GM18526 (cell line): ENCODE results near the gene CYB5RL.

ENCODE experiments used
- POLR2A ChIP-seq: IDR thresholded peaks from 3 replicates; pipeline ENCODE4 v1.6.1; 2011; ENCODE audit not compliant: insufficient read length; ENCODE audit errors: extremely low read depth

CYB5RL gene

DNA sequence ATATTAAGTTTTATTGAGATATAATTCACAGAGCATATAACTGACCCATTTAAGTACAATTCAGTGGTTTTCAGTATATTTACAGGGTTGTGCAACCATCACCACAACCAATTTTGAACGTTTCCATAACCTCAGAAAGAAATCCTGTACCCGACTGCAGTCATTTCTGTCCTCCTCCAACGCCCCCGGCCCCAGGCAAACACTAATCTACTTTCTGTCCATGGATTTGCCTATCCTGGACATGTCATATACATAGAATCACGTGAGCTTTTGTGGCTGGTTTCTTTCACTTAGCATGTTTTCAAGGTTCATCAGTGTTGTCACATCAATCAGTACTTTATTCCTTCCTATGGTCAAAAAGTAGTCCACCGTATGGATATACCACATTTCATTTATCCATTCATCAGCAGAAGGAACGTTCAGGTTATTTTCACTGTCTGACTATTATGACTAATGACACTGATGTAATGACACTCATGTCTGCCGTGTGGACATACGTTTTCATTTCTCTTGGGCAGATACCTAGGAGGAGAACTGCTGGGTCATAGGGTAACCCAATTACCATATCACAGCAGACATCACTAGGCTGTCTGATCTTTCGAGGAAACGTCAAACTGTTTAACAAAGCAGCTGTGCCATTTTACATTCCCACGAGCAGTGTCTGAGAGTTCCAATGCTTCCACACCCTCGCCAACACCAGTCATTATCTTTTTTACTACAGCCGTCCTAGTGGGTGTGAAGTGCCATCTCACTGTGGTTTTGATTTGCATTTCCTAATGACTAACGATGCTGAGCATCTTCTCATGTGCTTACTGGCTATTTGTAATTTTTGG is 30.9 kb upstream of the CYB5RL start:
- no peak for TF ChIP-seq POLR2A

DNA sequence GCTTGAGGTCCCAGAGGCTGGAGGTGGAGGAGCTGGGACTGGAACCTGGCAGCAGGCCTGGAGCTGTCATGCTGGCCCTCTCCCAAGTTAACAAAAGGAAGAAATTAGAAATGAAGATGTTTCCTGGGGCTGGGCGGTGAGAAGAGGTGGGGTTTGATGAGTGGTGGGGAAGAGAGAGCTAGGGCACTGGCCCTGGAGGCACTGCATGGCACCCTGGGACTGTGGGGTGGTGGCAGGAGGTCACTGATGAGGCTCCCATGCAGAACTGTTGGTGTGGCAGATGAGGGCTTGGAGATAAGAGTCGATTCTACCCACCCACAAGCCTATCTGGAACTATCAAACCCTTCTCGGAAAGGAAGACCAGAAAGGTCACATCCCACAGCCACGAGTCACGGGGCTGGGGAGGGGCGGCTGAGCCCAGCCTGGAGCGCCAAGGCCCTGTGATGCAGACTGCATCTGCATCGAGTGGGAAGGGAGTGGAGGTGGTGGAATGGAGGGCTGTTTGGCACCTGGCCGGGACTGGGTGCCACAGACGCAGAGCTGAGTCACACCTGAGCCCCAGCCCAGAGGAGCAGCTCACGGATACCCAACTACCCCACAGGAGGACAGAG is 29.6 kb upstream of the CYB5RL start:
- no peak for TF ChIP-seq POLR2A

DNA sequence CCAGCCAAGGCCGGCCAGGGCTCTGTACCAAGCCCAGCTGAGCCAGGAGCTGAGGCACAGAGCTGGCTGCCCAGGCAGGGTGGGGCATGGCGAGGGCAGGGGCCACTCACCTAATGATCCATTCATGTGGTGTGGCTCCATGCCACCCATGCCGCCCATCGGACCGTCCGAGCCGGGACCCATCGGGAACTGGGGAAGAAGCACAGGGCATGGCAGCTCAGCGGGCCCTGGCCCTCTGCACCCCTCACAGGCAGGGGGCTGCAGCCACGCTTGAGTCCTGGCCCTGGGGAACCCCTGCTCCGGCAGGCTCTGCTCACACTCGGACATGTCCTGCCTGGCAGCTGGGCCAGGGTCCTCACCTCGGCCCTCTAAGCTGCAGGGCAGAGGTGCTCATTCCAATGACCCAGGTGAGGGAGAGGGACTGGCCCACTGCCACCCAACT is 28.8 kb upstream of the CYB5RL start:
- no peak for TF ChIP-seq POLR2A

- no peak for TF ChIP-seq POLR2A
Observed at GRCh38 chr1:54227891-54228310, 28.1 kb upstream of the CYB5RL start.

DNA sequence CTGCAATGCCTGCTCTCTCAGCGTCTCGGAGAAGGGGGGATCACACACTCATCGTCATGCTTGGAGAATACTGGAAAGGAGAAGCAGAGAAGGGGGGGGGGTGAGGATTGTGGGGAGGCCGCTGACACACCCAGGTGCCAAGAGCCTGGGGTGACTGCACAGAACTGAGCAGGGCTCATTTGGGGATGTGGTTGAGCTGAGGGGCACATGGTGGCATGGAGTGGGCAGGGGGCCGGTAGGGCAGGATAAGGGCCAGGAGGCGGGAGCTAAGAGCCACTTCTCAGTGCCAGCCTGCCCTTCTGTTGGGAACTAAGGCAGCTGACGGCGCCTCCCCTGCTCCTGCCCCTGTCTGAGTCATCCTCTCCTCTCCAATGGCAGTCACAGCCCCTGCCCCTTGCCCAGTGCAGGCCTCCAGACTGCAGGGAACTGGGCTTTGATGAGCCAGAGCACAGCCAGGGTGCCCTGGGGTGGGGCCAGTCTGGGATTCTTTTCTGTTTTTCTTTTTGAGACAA is 27.3 kb upstream of the CYB5RL start:
- no peak for TF ChIP-seq POLR2A

- no peak for TF ChIP-seq POLR2A
Observed at GRCh38 chr1:54225986-54226559, 26.2 kb upstream of the CYB5RL start.

DNA sequence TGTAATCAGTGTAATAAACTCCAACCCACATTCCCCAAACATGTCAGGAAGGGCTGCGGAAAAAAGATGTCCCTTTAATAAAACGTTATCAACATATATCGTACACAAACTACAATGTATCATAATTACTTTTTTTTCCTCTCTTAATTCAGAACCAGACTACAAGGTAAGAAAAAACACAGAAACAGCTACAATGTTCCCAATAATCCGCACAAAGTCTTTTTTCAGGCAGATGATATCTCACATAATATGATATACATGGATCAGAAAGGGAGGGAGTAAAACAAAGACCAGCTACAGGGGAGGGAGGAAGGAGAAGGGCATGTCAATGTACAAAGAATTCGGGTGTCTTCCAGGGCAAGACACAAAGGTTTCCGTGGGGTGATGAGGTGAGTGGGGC is 25.5 kb upstream of the CYB5RL start:
- TF ChIP-seq POLR2A: no peak

DNA sequence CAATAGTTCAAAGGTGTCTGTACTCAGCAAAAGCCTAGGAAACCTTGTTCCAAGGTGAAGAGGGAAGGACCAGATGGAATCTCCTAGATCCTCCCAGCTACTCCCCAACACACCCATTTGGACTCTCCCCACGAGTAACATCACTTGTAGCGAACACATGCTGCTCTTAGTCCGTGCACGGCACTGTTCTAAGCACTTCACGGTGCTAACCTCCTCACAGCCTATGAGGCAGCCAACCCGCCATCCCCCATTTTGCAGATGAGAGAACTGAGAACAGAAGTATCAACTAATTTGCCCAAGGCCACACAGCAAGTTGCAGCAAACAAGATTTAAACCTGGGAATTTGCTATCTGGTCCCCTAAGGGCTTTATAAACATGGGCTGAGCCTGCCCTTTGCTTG is 24.4 kb upstream of the CYB5RL start:
- no peak for TF ChIP-seq POLR2A

DNA sequence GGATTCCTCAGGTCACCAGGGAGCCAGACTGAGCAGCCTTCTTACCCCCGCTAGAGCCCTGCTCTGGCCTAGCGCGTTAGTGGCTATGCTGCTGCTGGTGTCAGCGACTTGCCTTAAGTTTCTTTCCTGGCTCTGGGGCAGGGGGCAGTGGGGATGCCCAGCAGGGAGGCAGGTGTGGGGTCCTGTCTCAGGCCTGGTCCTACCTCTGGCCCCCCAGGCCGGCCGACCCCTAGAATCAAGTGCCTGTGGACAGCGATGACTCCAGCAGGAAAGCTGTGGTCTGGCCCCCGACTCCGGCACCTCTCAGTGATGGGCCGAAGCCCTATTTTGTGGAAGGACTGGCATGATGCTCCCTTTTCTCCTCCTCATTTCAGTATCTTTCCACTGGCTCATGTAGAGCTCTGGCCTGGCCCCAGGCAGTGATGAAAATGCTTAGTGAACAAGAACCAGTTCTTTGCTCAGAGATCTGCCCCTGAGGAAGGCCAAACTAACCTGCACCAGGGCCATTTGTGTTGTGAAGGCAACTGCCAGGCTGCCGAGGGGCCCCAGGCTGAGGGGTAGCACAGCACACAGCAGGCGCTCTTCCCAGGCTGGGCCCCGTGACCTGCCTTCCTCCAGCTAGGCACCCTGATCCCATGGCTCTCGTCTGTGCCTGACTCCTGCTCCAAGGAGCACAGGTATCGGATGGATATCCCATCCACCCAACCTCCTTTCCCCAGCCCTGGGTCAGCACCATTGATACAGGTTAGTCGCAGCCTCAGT is 23.8 kb upstream of the CYB5RL start:
- TF ChIP-seq POLR2A: no peak

DNA sequence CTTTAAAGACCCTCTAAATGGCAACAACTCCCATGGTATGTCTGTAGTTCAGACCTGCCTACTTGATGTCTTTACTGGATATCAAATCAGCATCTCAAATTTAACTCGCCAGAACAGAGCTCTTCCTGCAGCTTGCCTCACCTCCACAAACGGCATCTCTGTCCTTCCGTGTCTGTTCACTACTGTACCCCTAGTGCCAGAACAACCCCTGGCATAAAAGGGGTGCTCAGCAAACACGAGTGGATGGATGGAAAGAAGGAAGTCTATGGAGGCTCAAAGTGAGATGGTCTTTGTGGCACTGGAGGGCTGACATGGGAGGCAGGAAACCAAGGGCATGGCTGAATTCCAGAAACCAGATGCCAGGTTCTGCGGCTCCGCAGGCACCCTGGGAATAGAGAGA is 22.9 kb upstream of the CYB5RL start:
- TF ChIP-seq POLR2A: no peak

DNA sequence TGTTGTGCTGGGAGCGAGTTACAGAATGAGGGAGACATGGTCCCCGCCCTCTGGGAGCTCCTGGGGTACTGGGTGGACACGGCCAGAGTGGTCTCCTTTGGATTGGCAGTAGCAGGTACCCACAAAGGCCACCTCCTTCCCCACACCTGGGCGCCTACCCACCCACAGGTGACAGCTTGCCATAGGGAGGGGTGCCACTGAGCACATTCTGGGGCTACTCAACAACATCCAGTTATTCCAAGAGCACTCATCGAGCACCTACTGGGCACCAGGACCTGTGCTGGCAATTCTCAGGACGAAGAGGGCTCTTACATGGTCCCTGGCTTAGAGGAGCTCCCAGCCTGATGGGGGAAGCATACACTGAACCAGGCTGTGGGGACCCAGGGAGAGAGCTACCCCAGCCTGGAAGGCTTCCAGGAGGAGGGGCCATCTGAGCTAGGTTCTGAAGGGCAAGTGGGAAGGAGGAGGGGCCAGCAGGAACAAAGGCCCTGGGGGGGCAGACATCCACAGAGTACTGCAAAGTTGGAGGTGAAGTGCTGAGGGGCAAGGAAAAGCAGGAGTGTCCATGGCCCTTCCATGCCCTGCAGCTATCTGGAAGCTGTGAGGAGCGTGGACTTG is 22.1 kb upstream of the CYB5RL start:
- TF ChIP-seq POLR2A: no peak

DNA sequence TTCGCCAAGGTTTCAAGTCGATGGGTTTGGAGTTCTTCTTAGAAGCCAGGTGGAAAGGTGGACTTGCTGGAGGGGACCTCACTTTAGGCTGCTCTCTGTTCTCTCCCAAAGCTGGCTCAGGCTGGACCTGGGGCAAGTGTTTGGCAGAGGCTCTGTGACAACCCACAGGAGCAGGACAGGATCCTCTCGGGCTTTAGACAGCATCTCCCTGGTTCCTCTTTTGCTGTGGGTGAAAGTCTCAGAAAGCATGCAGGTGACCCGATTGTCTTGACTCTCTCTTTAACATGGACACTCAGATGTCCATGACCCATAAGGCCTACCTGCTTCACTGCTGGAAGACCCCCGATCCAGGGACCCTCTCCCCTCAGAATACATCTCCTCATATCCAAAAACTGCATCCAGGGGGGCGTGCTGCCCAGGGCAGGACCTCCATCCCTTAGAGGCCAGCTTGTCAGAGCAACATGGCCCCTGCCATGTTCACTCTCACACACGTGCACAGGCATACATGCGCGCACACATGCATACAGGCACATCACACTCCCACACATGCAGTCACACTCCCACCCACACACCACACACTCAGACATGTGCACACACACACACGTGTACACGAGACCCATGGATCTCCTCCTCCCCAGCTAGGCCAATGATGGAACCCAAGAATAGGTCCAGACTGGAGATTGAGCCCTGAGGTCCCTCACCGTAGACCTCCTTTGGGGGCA is 21.4 kb upstream of the CYB5RL start:
- no peak for TF ChIP-seq POLR2A

DNA sequence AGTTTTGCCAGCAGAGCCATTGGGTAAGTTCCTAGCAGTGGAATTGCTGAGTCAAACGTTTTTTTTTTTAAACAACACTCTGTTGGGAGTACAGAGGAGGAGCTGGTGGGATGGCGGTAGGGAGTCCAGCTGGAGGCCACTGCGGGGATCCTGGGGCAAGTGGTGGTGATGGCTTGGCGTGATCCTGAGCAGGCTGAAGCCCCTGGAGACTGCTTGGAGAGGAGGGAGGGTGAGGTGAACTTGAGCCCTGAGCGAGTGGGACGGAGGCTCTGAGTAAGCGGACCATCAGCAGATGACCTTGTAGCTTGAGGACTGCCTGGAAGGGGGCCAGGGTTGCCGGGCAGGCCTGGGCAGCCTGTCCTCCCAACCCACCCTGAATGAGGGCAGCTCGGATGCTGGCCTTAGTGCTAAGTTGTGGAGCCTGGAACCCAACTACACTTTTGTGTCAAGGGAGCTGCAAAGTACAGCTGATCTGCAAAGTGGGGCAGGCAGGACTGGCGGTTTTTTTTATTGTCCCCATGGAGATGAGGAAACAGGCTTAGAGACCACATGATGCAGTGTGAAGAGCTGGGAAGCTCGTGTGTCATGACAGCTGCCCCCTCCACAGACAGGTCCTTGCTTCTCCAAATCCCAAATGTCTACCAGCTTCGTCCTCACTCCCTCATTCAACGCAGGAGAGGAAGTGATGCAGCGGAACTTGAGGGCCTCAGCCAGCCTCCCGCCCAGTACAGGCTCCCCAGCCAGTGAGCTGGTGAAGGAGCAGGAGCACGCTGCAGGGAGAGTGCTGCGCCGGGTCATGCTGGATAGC is 20.4 kb upstream of the CYB5RL start:
- TF ChIP-seq POLR2A: no peak

GRCh38 chr1:54219688-54220003 is 19.8 kb upstream of the CYB5RL start:
- TF ChIP-seq POLR2A: no peak
